ENCODE measurements around the gene ALOX5. TPM values are rescaled to one million over a fixed set of nuclear protein-coding genes. Genes with fewer than 3 reads are reported as not detected.
A peak's percentile ranks its signal among the peaks of the same experiment; 100 is the strongest.

Gene ALOX5
- total RNA-seq, 1 donor from 2014 or later, result 23.1 TPM

DNA sequence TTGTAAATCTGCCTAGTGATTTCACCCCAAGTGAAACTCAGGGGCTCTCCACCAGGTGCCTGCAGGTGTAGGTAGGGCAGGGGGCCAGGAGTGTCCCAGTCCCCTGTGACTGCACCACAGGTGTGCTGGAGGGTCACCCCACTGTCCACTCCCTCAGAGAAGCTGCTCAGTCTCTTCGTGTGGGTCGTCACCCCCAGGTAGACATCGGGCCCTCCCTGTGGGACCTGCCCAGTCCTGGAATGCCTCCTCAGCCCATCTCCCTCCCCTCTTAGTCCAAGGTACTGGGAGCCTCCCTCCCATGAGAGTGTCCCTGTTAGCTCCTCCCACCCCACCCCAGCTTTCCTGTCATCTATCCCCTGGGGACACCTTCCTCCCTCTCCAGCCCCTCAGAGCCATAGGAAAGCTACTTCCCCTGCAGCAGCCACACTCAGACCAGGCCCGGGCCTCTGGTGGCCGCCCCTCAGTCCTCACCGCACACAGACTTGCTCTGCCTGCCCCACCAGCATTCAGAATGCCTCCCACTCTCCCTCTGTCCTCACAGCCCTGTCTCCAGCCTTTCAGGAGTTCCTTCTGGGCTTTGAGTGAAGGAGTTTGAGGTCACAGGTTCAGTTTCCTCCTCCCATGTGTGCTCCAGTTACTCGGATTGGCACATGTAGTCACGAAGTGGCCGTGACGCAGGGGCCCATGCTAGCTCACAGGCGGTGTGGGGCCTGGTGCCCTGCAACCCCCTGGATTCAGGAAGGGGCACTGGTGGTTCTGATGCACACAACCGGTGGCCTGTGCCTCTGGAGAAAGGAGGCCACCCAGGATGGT is 5.1 kb downstream of the ALOX5 start:
- peaks cover 4 to 7% of the 10 kb centered on the region in 2 donors for H3K4me1 ChIP-seq
- H3K9me3 ChIP-seq, result no peaks in the 10 kb centered on the region
- TF ChIP-seq, protein P1, sequence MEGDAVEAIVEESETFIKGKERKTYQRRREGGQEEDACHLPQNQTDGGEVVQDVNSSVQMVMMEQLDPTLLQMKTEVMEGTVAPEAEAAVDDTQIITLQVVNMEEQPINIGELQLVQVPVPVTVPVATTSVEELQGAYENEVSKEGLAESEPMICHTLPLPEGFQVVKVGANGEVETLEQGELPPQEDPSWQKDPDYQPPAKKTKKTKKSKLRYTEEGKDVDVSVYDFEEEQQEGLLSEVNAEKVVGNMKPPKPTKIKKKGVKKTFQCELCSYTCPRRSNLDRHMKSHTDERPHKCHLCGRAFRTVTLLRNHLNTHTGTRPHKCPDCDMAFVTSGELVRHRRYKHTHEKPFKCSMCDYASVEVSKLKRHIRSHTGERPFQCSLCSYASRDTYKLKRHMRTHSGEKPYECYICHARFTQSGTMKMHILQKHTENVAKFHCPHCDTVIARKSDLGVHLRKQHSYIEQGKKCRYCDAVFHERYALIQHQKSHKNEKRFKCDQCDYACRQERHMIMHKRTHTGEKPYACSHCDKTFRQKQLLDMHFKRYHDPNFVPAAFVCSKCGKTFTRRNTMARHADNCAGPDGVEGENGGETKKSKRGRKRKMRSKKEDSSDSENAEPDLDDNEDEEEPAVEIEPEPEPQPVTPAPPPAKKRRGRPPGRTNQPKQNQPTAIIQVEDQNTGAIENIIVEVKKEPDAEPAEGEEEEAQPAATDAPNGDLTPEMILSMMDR (IDR thresholded peaks at IDR 0.05), result no peak
- H3K36me3 ChIP-seq, result no peaks in the 10 kb centered on the region
- intact Hi-C loops (cut with DNase I), result no loop called here
- DNase-seq (ENCODE audit: low spot score in 2 of 2), result no peak
- H3K27ac ChIP-seq, result peak overlapping the region in 1 of 2 donors; percentile 18
- H3K4me3 ChIP-seq, result no peak overlapping the region
- no peaks in the 10 kb centered on the region for H3K27me3 ChIP-seq

DNA sequence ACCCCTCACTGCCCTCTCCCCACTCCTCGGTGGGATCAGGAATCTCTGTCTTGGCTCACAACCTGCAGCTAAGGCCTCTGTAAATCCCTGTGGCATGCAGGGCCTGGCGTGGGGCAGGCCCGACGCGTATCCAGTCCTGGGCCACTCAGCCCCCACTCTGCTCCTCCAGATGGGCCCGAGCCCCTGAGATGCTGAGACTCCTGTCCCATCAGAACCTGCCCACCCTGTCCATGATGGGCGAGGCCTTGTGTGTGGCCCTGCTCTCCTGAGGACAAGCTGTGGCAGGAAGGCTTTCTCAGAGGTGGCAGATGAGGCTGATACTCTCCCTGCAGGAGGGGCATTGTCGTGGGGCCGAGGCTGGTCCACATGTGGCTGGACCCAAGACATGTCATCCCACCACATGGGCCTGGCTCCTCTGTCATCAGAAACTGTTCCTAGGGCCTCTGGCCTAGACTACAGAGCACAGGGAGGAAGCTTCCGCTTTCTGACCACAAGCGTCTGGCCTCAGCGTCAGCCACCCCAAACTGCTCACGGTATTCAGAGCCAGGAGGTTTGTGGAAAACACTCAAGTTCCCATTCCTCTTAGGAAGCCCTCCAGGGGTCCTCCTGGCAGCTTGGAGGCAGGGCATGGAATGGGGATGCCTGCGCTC is 6.0 kb downstream of the ALOX5 start:
- Histone ChIP-seq H3K4me1 (no peaks in the 10 kb centered on the region), H3K27ac (peak overlapping the region in 1 of 2 donors; percentile 18), H3K4me3 (no peak overlapping the region), H3K36me3 (no peaks in the 10 kb centered on the region), H3K9me3 (no peaks in the 10 kb centered on the region), H3K27me3 (no peaks in the 10 kb centered on the region)
- TF ChIP-seq, protein P1 (IDR thresholded peaks at IDR 0.05), result no peak
- DNase-seq (ENCODE audit: low spot score in 2 of 2), result peak; percentile 52 to 78
- intact Hi-C loops (cut with DNase I), result no loop called here

DNA sequence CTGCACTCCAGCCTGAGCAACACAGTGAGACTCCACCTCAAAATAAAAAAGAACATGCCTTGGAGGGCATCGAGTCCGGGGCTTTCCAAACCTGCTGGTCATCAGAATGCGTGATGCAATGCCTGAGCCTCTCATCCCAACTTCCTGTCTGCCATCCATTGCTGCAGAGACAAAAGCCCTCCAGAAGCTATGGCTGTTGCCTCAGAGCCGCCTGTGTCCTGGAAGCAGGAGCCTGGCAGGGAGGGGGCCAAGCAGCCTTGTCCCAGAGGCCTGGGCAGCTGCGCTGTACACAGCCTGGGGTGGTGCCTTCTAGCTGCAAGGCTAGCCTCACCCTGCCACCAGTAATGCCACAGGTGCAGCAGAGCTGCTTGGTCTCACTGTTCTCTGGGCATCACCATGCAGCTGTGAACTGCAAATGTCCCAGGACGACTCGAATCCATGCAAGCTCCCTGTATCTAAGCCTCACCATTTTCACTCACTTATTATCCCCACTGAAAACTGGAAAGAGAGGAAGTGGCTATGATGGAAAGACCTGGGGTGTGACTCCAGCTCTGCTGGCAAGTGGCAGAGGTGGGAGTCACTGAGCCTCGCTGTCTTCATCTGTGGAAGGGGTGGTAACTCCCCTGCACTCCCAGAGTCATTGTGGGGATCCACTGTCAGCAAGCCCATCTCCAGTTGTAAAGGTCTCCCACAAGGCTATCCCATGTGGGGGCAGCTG is 7.0 kb downstream of the ALOX5 start:
- Histone ChIP-seq H3K36me3 (no peaks in the 10 kb centered on the region), H3K4me1 (no peaks in the 10 kb centered on the region), H3K9me3 (no peaks in the 10 kb centered on the region), H3K4me3 (no peak overlapping the region), H3K27ac (no peak overlapping the region), H3K27me3 (no peaks in the 10 kb centered on the region)
- intact Hi-C loops (cut with DNase I), result no loop called here
- peak in 1 of 2 donors; percentile 77 for DNase-seq (ENCODE audit: low spot score in 2 of 2)
- TF ChIP-seq, protein P1 (IDR thresholded peaks at IDR 0.05), result no peak

DNA sequence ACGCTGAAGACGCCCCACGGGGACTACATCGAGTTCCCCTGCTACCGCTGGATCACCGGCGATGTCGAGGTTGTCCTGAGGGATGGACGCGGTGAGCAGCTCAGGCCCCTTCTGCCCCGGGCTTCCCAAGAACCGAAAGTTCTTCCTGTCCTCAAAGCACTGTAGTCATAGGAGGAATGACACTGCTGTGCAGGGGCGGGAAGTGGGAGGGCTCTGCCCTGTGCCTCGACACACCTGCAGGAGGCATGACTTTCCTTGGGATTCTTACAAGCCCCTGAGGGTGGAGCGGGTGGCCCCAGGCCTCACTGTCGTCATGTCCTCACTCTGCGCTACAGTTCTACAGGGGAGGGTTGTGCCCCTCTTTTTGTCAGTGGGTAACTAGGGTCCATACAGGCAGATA is 8.6 kb downstream of the ALOX5 start:
- Histone ChIP-seq H3K27me3 (no peaks in the 10 kb centered on the region), H3K9me3 (no peaks in the 10 kb centered on the region), H3K4me1 (no peaks in the 10 kb centered on the region), H3K4me3 (no peak overlapping the region), H3K27ac (no peak overlapping the region), H3K36me3 (no peaks in the 10 kb centered on the region)
- no peak for DNase-seq (ENCODE audit: low spot score in 2 of 2)
- TF ChIP-seq, protein P1 (IDR thresholded peaks at IDR 0.05), result no peak
- intact Hi-C loops (cut with DNase I), result no loop called here

DNA sequence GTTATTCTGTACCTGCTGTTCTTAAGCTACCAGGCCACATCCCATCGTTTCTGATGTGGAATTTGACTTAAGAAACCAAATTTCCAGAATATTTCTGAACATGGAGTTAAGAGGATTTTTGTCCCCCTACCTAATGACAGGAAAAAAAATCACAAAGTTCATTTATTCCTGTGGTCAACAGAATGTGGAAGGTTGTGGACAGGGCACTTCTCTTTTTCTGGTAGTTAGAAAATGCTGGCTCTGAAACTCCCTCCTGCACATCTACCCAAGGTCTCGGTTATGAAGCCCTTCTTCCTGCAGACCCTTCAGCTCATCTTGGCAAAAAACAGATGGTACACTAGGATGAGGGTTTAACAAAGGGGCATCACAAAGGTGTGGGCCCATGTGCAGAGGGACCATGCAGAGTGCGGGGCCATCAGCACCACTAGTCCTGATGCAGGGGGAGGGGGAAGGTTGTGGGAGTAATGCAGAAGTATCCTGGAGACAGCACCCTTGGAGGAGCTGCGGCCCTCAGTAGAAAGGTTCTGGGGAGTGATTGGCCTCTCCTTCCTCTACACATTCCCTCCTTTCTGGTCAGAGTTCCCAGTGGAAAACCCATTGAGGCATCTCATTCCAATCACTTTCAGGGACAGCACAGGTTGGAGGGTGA is 9.8 kb downstream of the ALOX5 start:
- no peak for DNase-seq (ENCODE audit: low spot score in 2 of 2)
- TF ChIP-seq, protein P1 (IDR thresholded peaks at IDR 0.05), result no peak
- no peaks in the 10 kb centered on the region for H3K36me3 ChIP-seq
- H3K4me1 ChIP-seq, result no peaks in the 10 kb centered on the region
- no peaks in the 10 kb centered on the region for H3K9me3 ChIP-seq
- H3K27ac ChIP-seq, result no peak overlapping the region
- no peaks in the 10 kb centered on the region for H3K27me3 ChIP-seq
- intact Hi-C loops (cut with DNase I), result no loop called here
- no peak overlapping the region for H3K4me3 ChIP-seq

All from ascending aorta (tissue), 2 donors.